IPS-18c (cell line): ENCODE measurements around the gene CMTM8.
"Not testable (repeated sequence)": the region's sequence is repeated elsewhere in the genome, so short reads cannot be mapped to it uniquely, and the experiment has no call there.

Experiments
- H3K4me3 ChIP-seq: 2 replicates; pipeline ENCODE4 v1.7.0; 2013; ENCODE audit warnings: low read depth, mild to moderate bottlenecking, low read length, moderate library complexity; ENCODE audit not compliant: insufficient read depth
- H3K9me3 ChIP-seq: one replicate; pipeline ENCODE4 v1.6.1; 2013; ENCODE audit warnings: mild to moderate bottlenecking, low read length, moderate library complexity; ENCODE audit not compliant: control insufficient read depth, insufficient read depth

The CMTM8 gene

DNA sequence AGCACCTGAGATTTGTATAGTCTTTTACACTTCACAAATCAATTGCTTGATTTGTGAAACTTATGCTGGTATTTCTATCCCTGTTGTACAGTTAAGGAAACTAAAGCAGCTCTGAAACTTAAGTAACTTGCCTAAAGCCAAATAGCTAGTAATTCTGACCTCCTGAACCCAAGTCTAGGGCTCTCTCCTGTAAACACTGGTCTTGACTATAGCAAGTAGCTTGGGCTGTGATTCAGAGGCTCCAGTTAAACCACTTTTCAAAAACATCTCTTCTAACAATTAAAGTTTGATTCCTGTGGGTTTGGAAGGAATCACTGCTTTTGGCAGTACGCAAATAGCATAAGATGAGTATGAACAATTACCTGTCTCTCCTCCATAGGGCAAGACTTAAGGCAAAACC lies 18.5 kb upstream of the CMTM8 start:
- no peaks in the 10 kb centered on the region for H3K9me3 ChIP-seq
- H3K4me3 ChIP-seq: no peak overlapping the region

DNA sequence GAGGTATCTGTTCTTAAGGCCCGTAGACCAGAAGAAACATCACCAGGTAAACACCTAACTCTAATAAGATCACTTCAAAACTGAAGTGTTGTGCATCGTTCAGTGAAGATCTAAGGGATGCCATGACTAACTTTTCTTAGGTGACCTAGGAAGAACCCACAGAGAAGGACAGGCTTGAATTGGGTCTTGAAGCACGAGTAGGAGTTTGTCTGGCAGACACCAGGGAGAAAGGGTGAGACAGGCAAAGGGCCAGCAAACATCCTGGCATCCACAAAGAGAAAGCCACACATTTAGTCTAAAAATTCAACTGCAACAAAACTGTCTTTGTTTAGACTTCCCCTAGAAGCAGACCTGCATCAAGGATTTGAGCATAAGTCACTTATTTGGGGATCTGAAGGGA lies 15.5 kb upstream of the CMTM8 start:
- H3K4me3 ChIP-seq: no peak overlapping the region

DNA sequence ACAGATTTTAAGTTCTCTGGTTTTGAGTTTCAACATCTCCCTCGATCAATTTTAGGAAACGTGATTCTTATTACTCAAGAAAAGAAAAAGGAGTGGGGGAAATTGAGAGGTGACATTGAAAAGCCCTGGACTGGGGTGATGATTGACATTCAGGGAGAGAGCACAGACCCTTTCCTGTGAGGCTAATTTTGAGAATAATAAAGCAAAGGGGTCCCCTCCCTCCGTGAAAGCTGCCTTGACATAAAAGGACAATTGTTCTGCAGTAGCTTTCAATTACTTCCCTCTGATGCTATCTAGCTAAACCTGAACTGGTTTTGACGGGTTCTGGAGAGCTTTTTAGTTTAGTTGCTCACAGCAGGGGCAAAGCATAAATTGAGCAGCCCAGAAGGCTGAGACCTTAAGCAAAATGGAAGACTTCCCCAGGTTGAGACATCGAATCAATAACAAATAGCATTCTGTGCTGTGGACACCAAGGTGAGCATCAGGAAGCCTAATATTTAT lies 14.4 kb upstream of the CMTM8 start:
- Histone ChIP-seq H3K4me3 (no peak overlapping the region), H3K9me3 (no peaks in the 10 kb centered on the region)

More for the DNA sequence above, 15.5 kb upstream of the CMTM8 start:
- H3K9me3 ChIP-seq: no peaks in the 10 kb centered on the region

DNA sequence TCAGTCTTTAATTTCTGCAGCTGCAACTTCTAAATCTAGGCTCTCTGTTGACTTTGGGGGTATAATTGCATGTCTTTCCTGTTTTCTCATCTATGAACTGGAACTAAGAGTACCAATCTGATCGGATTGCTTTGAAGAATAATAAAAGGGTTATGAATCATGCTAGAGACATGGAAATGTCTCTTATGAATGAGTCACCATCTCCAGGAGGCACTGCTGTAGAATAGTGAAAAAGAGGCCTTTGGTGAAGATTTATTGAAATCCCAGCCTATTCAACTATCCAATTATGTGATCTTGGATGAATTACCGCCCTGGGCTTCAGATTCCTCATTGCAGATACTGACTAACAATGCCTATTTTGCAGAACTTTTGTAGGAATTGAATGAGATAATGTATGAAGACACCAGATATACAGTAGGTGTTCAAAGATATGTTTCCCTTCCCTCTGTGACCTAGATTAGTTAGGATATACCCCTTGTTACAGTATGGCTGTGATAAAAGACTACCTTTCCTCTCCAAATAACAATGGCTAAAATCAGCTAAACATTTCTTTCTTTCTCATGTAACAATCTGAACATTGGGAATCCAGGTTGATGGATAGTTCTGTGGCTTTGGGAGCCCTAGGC lies 11.5 kb upstream of the CMTM8 start:
- H3K4me3 ChIP-seq: no peak overlapping the region
- no peaks in the 10 kb centered on the region for H3K9me3 ChIP-seq

DNA sequence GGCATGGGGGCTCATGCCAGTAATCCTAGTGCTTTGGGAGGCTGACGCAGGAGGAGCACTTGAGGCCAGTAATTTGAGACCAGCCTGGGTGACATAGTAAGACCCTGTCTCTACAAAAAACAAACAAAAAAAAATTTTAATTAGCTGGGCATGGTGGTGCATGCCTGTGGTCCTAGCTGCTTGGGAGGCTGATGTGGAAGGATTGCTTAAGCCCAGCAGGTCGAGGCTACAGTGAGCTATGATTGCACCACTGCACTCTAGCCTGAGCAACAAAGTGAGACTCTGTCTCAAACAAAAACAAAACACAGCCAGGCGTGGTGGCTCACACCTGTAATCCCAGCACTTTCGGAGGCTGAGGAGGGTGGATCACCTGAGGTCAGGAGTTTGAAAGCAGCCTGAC lies 9.7 kb upstream of the CMTM8 start:
- not testable (repeated sequence) for H3K4me3 ChIP-seq

DNA sequence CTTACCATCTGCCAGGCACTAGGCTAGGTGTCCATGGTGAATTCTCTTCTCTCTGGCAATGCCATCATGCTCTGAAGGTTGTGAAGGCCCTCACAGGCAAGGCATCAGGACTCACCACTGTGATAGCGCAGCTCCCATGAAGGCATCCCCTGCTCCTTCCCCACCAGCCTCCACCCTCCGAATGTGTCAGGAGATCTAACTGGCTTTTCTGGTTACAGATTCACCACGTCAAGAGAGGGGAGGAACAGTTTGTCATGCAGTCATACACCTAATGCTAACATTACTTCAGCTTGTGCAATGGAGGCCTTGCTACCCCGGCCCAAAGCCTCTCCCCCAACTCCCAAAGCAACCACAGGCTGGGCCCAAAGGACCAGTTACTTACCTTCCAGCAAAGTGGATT lies 8.9 kb upstream of the CMTM8 start:
- H3K9me3 ChIP-seq: no peaks in the 10 kb centered on the region
- H3K4me3 ChIP-seq: no peak overlapping the region

More for the DNA sequence above, 9.7 kb upstream of the CMTM8 start:
- not testable (repeated sequence) for H3K9me3 ChIP-seq

DNA sequence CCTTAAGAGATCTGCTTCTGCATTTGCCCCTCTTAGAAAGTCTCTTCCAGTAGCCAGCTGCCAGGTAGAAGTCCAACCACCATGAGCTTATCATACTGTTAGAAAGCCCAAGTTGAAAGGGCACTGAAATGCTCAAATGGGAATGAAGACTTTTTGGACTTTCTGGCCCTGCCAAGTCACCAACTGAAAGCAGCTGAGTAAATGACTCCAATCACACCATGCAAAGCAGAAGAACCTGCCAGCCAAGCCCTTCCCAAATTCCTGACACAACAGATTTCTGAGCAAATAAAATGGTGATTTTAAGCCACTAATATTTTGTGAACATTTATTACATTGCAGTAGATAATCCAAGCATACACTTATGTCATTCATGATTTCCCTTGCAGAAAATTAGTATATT lies 2.1 kb upstream of the CMTM8 start:
- no peak overlapping the region for H3K4me3 ChIP-seq
- no peaks in the 10 kb centered on the region for H3K9me3 ChIP-seq

DNA sequence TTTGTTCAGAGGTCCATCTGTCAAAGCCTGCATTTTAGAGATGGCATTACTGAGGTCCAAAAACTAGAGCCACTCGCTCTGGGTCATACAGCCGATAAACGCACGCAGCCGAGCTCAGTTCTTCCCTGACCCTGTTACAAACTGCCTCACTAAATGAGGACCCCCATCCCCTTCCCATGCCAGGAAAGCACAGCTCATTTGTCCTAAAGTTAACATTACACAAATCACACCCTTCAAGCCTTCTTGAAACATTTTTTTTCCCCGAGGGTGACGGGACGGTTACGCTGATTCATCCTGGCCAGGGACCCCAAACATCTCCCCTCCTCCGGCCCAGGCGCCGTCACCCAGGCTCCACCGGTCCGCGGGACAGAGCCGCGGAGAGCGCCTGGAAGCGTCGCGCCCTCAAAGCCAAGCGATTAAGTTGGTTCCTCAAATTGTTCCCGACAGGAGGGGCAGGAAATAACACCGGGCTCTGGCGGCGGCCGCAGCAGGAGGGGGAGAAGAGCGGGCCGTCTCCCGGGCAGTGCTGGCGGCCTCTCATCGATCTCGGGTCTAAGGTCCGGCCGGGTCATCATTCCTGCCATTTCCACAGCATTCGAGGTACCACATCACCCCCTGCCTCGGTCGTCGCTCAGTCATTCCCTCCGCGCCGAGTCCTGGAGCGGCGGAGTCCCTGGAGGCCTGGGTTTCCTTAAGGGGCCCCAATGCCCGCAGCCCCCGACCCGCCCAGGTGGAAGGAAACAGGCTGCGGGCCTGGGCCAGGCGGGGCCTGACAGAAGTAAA lies 619 bp upstream of the CMTM8 start:
- Histone ChIP-seq H3K4me3 (peak overlapping the region; percentile 80), H3K9me3 (no peaks in the 10 kb centered on the region)

DNA sequence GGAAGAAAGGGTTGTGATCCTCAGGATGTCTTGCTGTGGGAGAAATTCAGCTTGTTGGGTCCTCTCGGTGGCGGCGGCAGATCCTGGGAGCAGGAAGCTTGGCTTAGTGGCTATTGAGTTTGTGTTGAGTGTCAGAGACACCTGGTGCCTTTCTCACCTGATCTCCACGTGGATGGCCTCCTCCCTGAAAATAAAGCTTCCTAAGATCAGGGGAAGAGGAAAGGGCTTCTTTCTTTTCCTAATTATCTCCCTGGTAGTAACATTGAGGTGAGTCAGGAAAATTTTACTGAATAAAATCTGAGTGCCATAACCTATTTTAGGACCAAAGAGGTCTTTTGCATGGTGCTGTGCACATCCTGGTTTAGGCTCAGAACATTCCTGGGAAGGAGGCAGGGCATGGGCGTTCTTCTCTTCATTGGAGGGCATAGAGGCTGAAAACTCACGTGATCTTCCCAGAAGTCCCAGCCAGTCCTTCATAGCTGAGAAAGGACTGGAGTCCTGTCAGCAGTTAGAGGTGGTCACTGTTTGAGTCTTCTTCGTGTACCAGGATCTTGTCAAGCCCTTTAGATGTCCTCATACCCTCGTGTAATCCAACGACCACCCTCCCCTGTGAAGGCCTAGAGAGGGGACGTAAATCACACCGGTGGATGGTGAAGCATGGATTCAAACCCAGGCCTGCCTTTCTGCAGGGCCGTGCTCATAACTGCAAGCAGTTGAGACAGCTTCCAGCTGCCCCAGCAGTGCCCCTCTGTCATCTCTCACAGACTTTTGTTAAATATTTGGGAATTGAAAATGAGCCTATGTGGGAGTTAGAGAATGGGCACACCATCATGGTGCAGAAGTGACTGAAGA lies 1.1 kb downstream of the CMTM8 start:
- peak overlapping the region; percentile 80 for H3K4me3 ChIP-seq
- no peaks in the 10 kb centered on the region for H3K9me3 ChIP-seq

DNA sequence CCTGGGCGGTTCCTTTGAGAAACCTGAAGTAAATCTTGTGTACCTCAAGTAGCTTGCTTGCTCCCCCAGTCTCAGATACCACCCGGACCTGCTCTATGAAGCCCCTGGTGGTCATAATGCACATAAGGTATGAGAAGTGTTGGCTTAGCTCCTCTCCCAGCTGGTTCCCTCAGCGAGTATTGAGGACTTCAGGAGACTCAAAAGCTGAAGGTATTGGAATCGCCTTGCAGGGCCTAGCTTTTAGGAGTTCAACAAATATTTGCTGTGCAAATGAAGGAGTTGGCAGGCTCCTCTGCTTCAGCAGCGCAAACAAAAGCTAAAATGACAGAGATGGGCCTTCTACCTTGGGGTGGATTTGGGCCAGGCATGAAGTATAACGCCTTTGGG lies 1.7 kb downstream of the CMTM8 start:
- Histone ChIP-seq H3K4me3 (no peak overlapping the region; the same call in 1 of the 2 replicates), H3K9me3 (no peaks in the 10 kb centered on the region)

DNA sequence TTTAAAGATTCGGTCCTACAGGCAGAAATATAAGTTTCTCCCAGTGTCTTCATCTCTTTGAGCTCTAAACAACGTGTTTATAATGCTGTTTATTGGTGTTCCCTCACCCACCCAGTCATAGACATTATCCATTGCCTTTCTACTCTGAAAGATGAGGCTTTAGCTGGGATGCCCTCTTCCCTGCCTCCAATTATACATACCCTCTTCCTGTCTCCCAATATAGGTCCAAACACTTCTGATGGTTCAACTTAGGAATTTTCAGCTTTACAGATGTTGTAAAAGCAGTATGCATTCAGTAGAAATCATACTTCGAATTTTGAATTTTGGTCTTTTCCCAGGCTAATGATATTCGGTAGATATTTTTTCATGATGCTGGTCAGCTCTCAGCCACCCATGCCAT lies 2.6 kb downstream of the CMTM8 start:
- Histone ChIP-seq H3K4me3 (no peak overlapping the region), H3K9me3 (no peaks in the 10 kb centered on the region)

DNA sequence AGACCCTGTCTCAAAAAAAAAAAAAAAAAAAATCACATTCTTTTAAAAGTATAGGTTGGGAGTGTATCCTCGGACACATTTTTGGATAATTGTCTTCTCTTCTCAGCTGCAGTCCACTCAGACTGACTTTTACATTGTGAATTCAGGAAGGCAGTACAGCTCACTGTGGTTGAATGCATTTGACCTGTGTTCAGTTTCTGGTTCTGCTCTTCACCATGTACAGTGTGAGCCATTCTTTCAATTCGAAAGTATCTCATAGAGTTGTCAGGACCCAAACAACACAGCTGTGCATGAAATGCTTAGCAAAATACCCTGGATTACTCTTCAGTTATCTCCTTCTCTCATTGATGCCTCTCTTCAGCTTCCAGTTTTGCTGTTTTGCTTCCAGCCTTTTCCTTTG lies 5.0 kb downstream of the CMTM8 start:
- Histone ChIP-seq H3K4me3 (no peak overlapping the region), H3K9me3 (no peaks in the 10 kb centered on the region)

DNA sequence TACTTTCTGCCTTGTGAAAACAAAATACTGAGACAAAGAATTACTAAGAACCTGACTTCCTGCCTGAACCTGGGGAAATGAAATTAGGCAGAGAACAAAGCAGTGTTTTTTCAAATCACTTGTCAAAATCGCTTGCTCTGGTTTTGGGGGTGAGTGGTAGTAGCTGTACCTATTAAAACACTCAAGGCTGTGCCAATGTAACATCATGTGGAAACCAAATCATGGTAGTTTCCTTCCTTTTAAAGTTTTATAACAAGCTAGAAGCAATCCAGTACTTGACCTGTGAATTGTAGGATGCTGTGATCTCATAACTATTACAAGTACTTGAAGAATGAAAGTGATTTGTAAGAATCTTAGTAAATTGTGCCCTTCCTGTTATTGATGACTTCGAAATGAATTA lies 6.7 kb downstream of the CMTM8 start:
- Histone ChIP-seq H3K9me3 (no peaks in the 10 kb centered on the region), H3K4me3 (no peak overlapping the region)

DNA sequence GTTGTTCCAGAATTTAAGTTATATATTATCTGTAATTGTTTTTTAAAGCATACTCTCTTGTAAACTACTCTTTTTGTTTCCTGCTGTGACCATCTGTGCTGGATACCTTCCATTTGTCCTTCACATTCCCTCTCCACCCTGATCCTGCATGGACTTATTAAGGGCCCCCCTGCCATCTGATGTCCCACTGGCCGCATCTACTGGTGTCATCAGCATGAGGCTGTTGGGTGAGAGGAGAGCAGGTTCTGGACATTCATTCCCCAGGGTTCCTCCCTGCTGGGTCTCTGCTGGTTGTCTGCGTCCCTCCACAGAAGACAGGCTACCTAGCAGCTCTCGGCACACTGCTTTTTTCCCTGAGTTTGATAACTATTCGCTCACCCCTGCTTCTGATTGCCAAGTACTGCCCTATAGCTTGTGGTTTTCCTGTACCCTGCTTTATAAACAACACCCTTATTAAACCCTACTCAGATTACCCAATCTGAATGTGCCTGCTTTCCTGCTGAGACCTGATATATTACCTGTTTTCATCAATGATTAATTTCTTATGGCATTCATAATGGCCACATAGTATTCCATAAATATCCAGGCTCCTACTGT lies 7.7 kb downstream of the CMTM8 start:
- Histone ChIP-seq H3K9me3 (no peaks in the 10 kb centered on the region), H3K4me3 (no peak overlapping the region)

DNA sequence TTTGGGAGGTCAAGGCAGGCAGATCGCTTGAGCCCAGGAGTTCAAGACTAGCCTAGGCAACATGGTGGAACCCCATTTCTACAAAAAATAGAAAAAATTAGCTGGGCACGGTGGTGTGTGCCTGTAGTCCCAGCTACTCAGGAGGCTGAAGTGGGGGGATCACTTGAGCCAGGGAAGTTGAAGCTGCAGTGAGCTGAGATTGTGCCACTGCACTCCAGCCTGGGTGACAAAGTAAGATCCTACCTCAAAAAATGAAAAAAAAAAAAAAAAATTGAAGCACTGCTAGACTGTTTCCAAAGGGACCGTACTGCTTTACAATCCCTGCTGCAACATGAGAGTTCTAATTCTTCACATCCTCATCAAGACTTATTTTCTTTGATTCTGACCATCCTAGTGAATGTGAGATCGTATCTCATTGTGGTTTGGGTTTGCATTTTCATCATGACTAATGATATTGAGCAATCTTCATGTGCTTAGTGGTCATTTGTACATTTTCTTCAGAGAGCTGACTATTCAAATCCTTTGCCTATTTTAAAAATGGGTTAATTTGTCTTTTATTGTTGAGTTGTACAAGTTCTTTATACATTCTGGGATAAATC lies 10.8 kb downstream of the CMTM8 start:
- peaks cover 3% of the 10 kb centered on the region for H3K9me3 ChIP-seq
- no peak overlapping the region for H3K4me3 ChIP-seq

DNA sequence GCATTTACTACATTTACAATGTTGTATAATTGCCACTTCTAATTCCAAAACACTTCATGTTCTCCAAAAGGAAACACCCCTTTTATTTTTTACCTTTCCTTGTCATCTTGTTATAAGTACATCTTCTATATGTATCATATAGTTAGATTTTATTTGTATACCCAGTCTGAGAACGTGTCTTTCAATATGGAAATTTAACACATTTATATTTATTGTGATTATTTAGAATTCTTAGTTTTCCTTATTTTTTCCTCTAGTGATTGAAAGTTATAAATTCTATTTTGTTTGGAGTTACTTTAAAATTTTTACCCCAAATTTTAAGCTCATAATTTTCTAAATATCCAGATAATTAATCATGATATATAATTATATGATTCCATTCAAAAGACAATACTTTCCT lies 15.8 kb downstream of the CMTM8 start:
- Histone ChIP-seq H3K4me3 (no peak overlapping the region), H3K9me3 (peaks cover 3% of the 10 kb centered on the region)

DNA sequence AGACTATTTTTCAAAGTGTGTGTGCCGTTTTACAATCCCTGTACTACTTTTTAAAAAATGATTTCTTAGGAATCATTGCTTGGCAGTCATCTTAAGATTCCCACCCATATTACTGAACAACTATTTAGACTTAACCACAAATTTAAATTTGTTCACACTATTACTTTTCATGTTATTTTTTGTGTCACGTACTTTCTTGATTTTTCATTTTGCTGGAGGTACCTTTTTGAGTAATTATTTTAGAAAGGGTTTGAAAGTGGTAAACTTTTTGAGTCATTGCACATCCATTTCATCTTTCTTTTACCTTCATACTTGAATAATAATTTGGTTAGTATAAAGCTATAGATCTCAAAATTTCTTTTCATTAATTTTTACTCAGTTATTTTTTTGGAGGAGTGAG lies 16.9 kb downstream of the CMTM8 start:
- peaks cover 3% of the 10 kb centered on the region for H3K9me3 ChIP-seq
- no peak overlapping the region for H3K4me3 ChIP-seq
